Measurements from ENCODE around the gene HPCAL1.

DNA sequence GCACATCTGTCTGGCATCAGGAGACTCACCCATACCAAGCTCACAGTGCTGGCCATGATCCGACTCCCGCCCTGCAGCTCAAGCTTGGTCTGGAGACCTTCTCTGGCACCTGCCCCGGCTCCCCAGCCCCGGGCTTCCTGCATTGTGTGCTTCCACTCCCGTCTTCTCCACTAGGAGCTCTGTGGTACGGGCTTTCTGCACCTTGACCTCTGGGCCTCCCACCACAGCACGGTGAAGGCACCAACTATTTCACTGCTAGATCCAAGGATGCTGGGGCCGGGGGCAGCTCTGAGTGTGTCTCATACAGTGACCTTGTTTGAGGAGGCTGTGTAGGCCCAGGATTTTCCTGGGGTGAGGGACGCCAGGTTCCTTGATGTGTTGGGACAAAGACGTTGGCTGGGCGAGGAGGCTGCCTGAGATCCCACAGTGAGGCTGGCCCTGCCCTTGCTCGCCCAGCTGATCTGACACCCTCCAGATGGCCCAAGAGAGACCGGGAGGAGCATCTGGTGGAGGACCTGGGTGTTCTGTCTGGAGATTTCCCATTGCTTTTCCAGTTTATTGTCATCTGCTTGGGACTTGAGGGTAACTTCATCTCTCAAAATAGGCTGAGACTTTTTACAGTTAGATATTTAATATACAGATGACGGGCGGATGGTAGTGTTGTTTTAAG is 64.0 kb downstream of the HPCAL1 start:
- TF ChIP-seq CTCF (IDR thresholded peaks at IDR 0.05) (no peak), POLR2A (IDR thresholded peaks at IDR 0.05) (no peak)

All from adrenal gland (tissue), 5 donors.